GM12875 (cell line): ENCODE data around the gene VASN.

Source experiments
- H3K4me3 ChIP-seq: one replicate; pipeline ENCODE4 v1.5.1; 2011; ENCODE audit warnings: low read depth, low read length, control low read depth
- CTCF ChIP-seq: IDR thresholded peaks from 2 replicates; pipeline ENCODE4 v1.5.1; 2011; ENCODE audit warnings: low read depth, mild to moderate bottlenecking, control low read depth, inconsistent platforms, low read length, moderate library complexity, borderline replicate concordance; ENCODE audit not compliant: insufficient read depth

Gene VASN

GRCh38 chr16:4371357-4372000 lies at the start of gene VASN:
Gene VASN (plus strand): TSS chr16:4371848. CDS start chr16:4380878, 9,030 bp downstream.
- TF ChIP-seq CTCF: no peak
- H3K4me3 ChIP-seq: no peak within 1 kb of the TSS

- no peak for TF ChIP-seq CTCF
- no peak overlapping the region for H3K4me3 ChIP-seq
Observed at GRCh38 chr16:4322121-4323052, 49.3 kb upstream of the VASN start.

GRCh38 chr16:4323071-4323844 lies 48.4 kb upstream of the VASN start:
- no peak for TF ChIP-seq CTCF
- H3K4me3 ChIP-seq: no peak overlapping the region

GRCh38 chr16:4323845-4324488 lies 47.7 kb upstream of the VASN start:
- H3K4me3 ChIP-seq: no peak overlapping the region
- no peak for TF ChIP-seq CTCF

- TF ChIP-seq CTCF: no peak
- no peak overlapping the region for H3K4me3 ChIP-seq
Observed at GRCh38 chr16:4324492-4325252, 47.0 kb upstream of the VASN start.

GRCh38 chr16:4325253-4325758 lies 46.3 kb upstream of the VASN start:
- no peak overlapping the region for H3K4me3 ChIP-seq
- no peak for TF ChIP-seq CTCF
